BE2C (cell line): ENCODE results near the gene EIF3K.

Source experiments
- DNase-seq: peaks from one replicate; pipeline ENCODE4 v3.0.0-alpha.2; 2020
- H3K27me3 ChIP-seq: fragments of 250-450 bp; sonication (Bioruptor Pico); 2 replicates; pipeline ENCODE4 v1.5.1; 2020; ENCODE audit warnings: mild to moderate bottlenecking
- H3K36me3 ChIP-seq: fragments of 250-450 bp; sonication (Bioruptor Pico); 2 replicates; pipeline ENCODE4 v1.5.1; 2020; ENCODE audit warnings: mild to moderate bottlenecking
- H3K4me1 ChIP-seq: fragments of 250-450 bp; sonication (Bioruptor Pico); 2 replicates; pipeline ENCODE4 v1.5.1; 2020
- H3K4me3 ChIP-seq: 2 replicates; pipeline ENCODE4 v1.5.1; 2011; ENCODE audit warnings: low read depth, low read length
- H3K9me3 ChIP-seq: fragments of 250-450 bp; sonication (Bioruptor Pico); 2 replicates; pipeline ENCODE4 v1.5.1; 2020
- CTCF ChIP-seq: IDR thresholded peaks from 2 replicates; pipeline ENCODE4 v1.5.1; 2012; ENCODE audit warnings: mild to moderate bottlenecking, low read depth, low read length

EIF3K gene

GRCh38 chr19:38635483-38636399 lies 16.8 kb downstream of the EIF3K start:
- no peak for TF ChIP-seq CTCF
- Histone ChIP-seq H3K36me3 (peaks cover 43% of the 10 kb centered on the region), H3K9me3 (no peaks in the 10 kb centered on the region), H3K27me3 (no peaks in the 10 kb centered on the region), H3K4me3 (no peak overlapping the region), H3K4me1 (no peaks in the 10 kb centered on the region)
- DNase-seq: no peak

GRCh38 chr19:38638461-38638860 lies 19.5 kb downstream of the EIF3K start:
- H3K27me3 ChIP-seq: no peaks in the 10 kb centered on the region
- peaks cover 24% of the 10 kb centered on the region for H3K36me3 ChIP-seq
- no peak overlapping the region for H3K4me3 ChIP-seq
- no peaks in the 10 kb centered on the region for H3K9me3 ChIP-seq
- TF ChIP-seq CTCF: no peak
- no peaks in the 10 kb centered on the region for H3K4me1 ChIP-seq
- no peak for DNase-seq

- no peak overlapping the region for H3K4me3 ChIP-seq
- H3K4me1 ChIP-seq: no peaks in the 10 kb centered on the region
- H3K9me3 ChIP-seq: no peaks in the 10 kb centered on the region
- H3K27me3 ChIP-seq: no peaks in the 10 kb centered on the region
- no peak for TF ChIP-seq CTCF
- DNase-seq: no peak
- peaks cover 24% of the 10 kb centered on the region for H3K36me3 ChIP-seq
Observed at GRCh38 chr19:38639679-38640078, 20.7 kb downstream of the EIF3K start.

GRCh38 chr19:38640368-38640767 lies 21.4 kb downstream of the EIF3K start:
- Histone ChIP-seq H3K4me3 (no peak overlapping the region), H3K4me1 (no peaks in the 10 kb centered on the region), H3K9me3 (no peaks in the 10 kb centered on the region), H3K27me3 (no peaks in the 10 kb centered on the region), H3K36me3 (peaks cover 17% of the 10 kb centered on the region)
- TF ChIP-seq CTCF: no peak
- DNase-seq: no peak

GRCh38 chr19:38642176-38642575 lies 23.2 kb downstream of the EIF3K start:
- Histone ChIP-seq H3K36me3 (0 out of 2 replicates have a peak, but pooled peaks cover 3% of the 10 kb centered on the region), H3K9me3 (no peaks in the 10 kb centered on the region), H3K27me3 (no peaks in the 10 kb centered on the region), H3K4me3 (no peak overlapping the region), H3K4me1 (no peaks in the 10 kb centered on the region)
- DNase-seq: no peak
- no peak for TF ChIP-seq CTCF

GRCh38 chr19:38644719-38645118 lies 25.7 kb downstream of the EIF3K start:
- no peak overlapping the region for H3K4me3 ChIP-seq
- no peak for TF ChIP-seq CTCF
- H3K4me1 ChIP-seq: peaks cover 3% of the 10 kb centered on the region; the same call in 1 of the 2 replicates
- no peaks in the 10 kb centered on the region; the same call in 1 of the 2 replicates for H3K36me3 ChIP-seq
- no peak for DNase-seq
- no peaks in the 10 kb centered on the region for H3K9me3 ChIP-seq
- H3K27me3 ChIP-seq: no peaks in the 10 kb centered on the region
